K562 (cell line): ENCODE results near the gene ALOXE3. TPM values are rescaled to one million over a fixed set of nuclear protein-coding genes. Genes with fewer than 3 reads are reported as not detected.

Source experiments
- ARID1B ChIP-seq: fragments of 450-650 bp; IDR thresholded peaks from 2 replicates; pipeline ENCODE4 v1.6.1; 2016; ENCODE audit warnings: antibody characterized with exemption, mild to moderate bottlenecking, inconsistent platforms
- CBFB ChIP-seq: sonication (generic); formaldehyde crosslinking; IDR thresholded peaks from 2 replicates; pipeline ENCODE4 v1.4.0; 2020; ENCODE audit warnings: mild to moderate bottlenecking, missing genetic modification reagents
- CBX5 ChIP-seq: IDR thresholded peaks from 2 replicates; pipeline ENCODE4 v1.6.1; 2014; ENCODE audit warnings: low read depth, borderline replicate concordance
- EGR1 ChIP-seq: fragments of 450-650 bp; conservative IDR thresholded peaks from 2 replicates; pipeline ENCODE4 v1.6.1; 2017; ENCODE audit warnings: mild to moderate bottlenecking
- FUS ChIP-seq: fragments of 200-400 bp; formaldehyde crosslinking; optimal IDR thresholded peaks from 2 replicates; pipeline ENCODE3; 2017; ENCODE audit warnings: low read depth, low read length
- JUND ChIP-seq, 2 experiments: IDR thresholded peaks; 2 replicates in 1 of 2; 3 replicates in 1 of 2; pipeline ENCODE4 v1.6.1; 2011; ENCODE audit warnings: borderline replicate concordance in 2 of 2, low read depth in 2 of 2, low read length in 2 of 2, improper control_type of control experiment in 1 of 2, missing biosample characterization in 1 of 2, missing genetic modification characterization in 1 of 2, missing genetic modification reagents in 1 of 2
- KAT8 ChIP-seq: fragments of 450-650 bp; IDR thresholded peaks from 2 replicates; pipeline ENCODE4 v1.6.1; 2016; ENCODE audit warnings: low read depth, mild to moderate bottlenecking
- MTA2 ChIP-seq: fragments of 450-650 bp; IDR thresholded peaks from 2 replicates; pipeline ENCODE4 v1.6.1; 2016; ENCODE audit warnings: low read depth
- NR2C2 ChIP-seq, 2 experiments: fragments of 200-800 bp in 1 of 2; sonication (Bioruptor generic) in 1 of 2; sonication (generic) in 1 of 2; formaldehyde crosslinking in 1 of 2; IDR thresholded peaks; 2 replicates each; pipeline versions ENCODE4 v1.6.1 to v1.8.0; 2016 to 2022; ENCODE audit warnings: mild to moderate bottlenecking in 1 of 2, missing compliant biosample characterization in 1 of 2, missing genetic modification characterization in 1 of 2, missing genetic modification reagents in 1 of 2
- NR4A1 ChIP-seq, 2 experiments: fragments of 250-450 bp in 1 of 2; fragments of 450-650 bp in 1 of 2; sonication (Bioruptor Pico) in 1 of 2; IDR thresholded peaks; 2 replicates each; pipeline versions ENCODE4 v1.4.0 to v1.6.1; 2016 to 2020; ENCODE audit warnings: mild to moderate bottlenecking in 2 of 2, missing compliant biosample characterization in 1 of 2, missing genetic modification characterization in 1 of 2, moderate library complexity in 1 of 2
- PATZ1 ChIP-seq: fragments of 250-450 bp; sonication (Bioruptor Pico); IDR thresholded peaks from 2 replicates; pipeline ENCODE4 v1.5.0; 2020; ENCODE audit warnings: mild to moderate bottlenecking, borderline replicate concordance
- PHF20 ChIP-seq: fragments of 450-650 bp; IDR thresholded peaks from 2 replicates; pipeline ENCODE4 v1.6.1; 2018; ENCODE audit not compliant: partially characterized antibody
- PHTF2 ChIP-seq: fragments of 250-450 bp; sonication (Bioruptor Pico); IDR thresholded peaks from 2 replicates; pipeline ENCODE4 v1.5.0; 2021; ENCODE audit warnings: mild to moderate bottlenecking
- POLR2A ChIP-seq: fragments of 450-650 bp; conservative IDR thresholded peaks from 2 replicates; pipeline ENCODE4 v1.6.1; 2016
- POLR2AphosphoS5 ChIP-seq: IDR thresholded peaks from 2 replicates; pipeline ENCODE4 v1.6.1; 2011; ENCODE audit warnings: mild to moderate bottlenecking, low read depth, low read length, moderate library complexity; ENCODE audit not compliant: control insufficient read depth, insufficient read depth
- POLR2G ChIP-seq: fragments of 200-400 bp; formaldehyde crosslinking; IDR thresholded peaks from 2 replicates; pipeline ENCODE4 v1.6.1; 2017; ENCODE audit warnings: low read depth, mild to moderate bottlenecking, antibody characterized with exemption, low read length, moderate library complexity
- PPARD ChIP-seq: fragments of 250-450 bp; sonication (Bioruptor Pico); IDR thresholded peaks from 2 replicates; pipeline ENCODE4 v1.8.0; 2022; ENCODE audit warnings: inconsistent platforms, mild to moderate bottlenecking, moderate library complexity
- RBM15 ChIP-seq: fragments of 200-400 bp; formaldehyde crosslinking; IDR thresholded peaks from 2 replicates; pipeline ENCODE4 v1.6.1; 2018; ENCODE audit warnings: mild to moderate bottlenecking, low read length, moderate library complexity; ENCODE audit not compliant: insufficient read depth
- SMARCA4 ChIP-seq: fragments of 450-650 bp; IDR thresholded peaks from 2 replicates; pipeline ENCODE4 v1.6.1; 2016
- SMARCB1 ChIP-seq: IDR thresholded peaks from 2 replicates; pipeline ENCODE4 v1.6.1; 2011; ENCODE audit warnings: improper control_type of control experiment, low read depth; ENCODE audit not compliant: insufficient read length
- SREBF2 ChIP-seq: sonication (generic); formaldehyde crosslinking; IDR thresholded peaks from 2 replicates; pipeline ENCODE4 v1.4.0; 2020; ENCODE audit warnings: mild to moderate bottlenecking, missing genetic modification reagents
- TAF7 ChIP-seq: fragments of 450-650 bp; IDR thresholded peaks from 2 replicates; pipeline ENCODE4 v1.6.1; 2016; ENCODE audit warnings: missing genetic modification characterization, missing compliant biosample characterization
- ZFPM2 ChIP-seq: fragments of 250-450 bp; sonication (Bioruptor Pico); IDR thresholded peaks from 2 replicates; pipeline ENCODE4 v1.5.1; 2022; ENCODE audit warnings: mild to moderate bottlenecking
- ZNF239 ChIP-seq: fragments of 250-450 bp; sonication (Bioruptor Pico); IDR thresholded peaks from 2 replicates; pipeline ENCODE4 v1.4.0; 2020; ENCODE audit warnings: mild to moderate bottlenecking
- ZNF311 ChIP-seq: fragments of 250-450 bp; sonication (Bioruptor Pico); IDR thresholded peaks from 2 replicates; pipeline ENCODE4 v1.4.0; 2020; ENCODE audit warnings: mild to moderate bottlenecking, moderate library complexity
- polyA plus RNA-seq, 8 experiments: library from polyadenylated mRNA; depleted of rRNA in 4 of 8; stranded (reverse) in 5 of 8; unstranded in 3 of 8; fragments of >200 nt; fragmentation: Nextera tagmentation in 2 of 8; fragmentation: Illumina TruSeq in 1 of 8; extraction: Ambion mirVana in 2 of 8; extraction: Trizol in 1 of 8; gene quantifications; 2 replicates each; pipeline versions ENCODE4 v1.2.1 to v1.2.3, GENCODE V29; 2011 to 2014; ENCODE audit warnings: inconsistent platforms in 1 of 8, missing spikeins in 1 of 8
- total RNA-seq, 7 experiments: library from RNA; depleted of rRNA in 6 of 7; stranded (reverse); fragments of >200 nt in 6 of 7; fragmentation: Illumina TruSeq in 2 of 7; extraction: Trizol in 2 of 7; gene quantifications; 2 replicates each; pipeline versions ENCODE4 v1.2.1 to v1.2.3, GENCODE V29; 2011 to 2021; ENCODE audit warnings: low replicate concordance in 1 of 7
- TF ChIP-seq, protein P1 (sequence below), 2 experiments: IDR thresholded peaks; 2 replicates each; pipeline ENCODE4 v1.6.1; 2012; ENCODE audit warnings: improper control_type of control experiment in 2 of 2, low read depth in 2 of 2, low read length in 2 of 2, borderline replicate concordance in 1 of 2

The ALOXE3 gene
- total and polyA plus RNA-seq, 9 of the 15 experiments (the other 6 are each of a cell fraction or from before 2014, with no cell fraction given): 0.04 TPM; not detected in 8

DNA sequence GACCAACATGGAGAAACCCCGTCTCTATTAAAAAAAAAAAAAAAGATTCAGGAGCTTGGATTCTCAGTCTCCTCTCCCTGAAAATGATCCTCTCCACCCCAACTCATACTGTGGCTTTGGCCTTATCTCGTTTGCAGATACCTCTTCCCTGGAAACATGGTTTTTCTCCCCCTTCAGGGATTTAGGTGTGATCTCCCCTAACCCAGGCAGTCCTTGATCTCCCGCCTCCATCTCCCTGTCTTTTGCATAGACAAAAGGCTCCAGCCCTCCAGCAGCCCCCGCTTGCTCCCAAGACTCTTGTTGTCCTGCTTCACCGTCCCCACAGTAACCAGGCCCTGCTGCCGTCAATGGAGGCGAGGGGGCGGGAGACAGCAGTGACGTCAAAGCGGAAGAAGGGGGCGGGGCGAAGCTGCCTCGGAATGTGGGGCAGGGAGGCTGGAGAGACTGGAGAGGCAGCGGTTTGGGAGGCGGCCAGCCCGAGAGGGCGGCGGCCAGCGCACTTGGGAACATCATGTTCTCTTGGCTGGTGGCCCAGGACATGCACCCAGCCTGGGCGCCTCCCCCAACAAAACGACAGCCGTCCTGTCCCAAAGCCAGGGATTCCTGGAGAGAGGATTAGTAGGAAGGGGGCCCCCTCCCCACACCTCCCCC, 35.8 kb upstream of the ALOXE3 start (continued):
- peak; percentile 62 for TF ChIP-seq JUND (IDR thresholded peaks at IDR 0.05; ENCODE audit: borderline replicate concordance, low read depth, low read length)
- peak; percentile 67; the same call in 1 of the 3 replicates for TF ChIP-seq JUND (tag; IDR thresholded peaks at IDR 0.05; ENCODE audit: borderline replicate concordance, low read depth, low read length)
- peak; percentile 62 for TF ChIP-seq POLR2G
- TF ChIP-seq CBFB (CRISPR knock-in tag): no peak
- peak; percentile 36; the same call in 1 of the 2 replicates for TF ChIP-seq POLR2AphosphoS5
- no peak for TF ChIP-seq ZFPM2
- no peak for TF ChIP-seq PHF20
- TF ChIP-seq PATZ1 (CRISPR knock-in tag): no peak
- no peak for TF ChIP-seq ZNF239
- no peak for TF ChIP-seq PHTF2
- TF ChIP-seq EGR1: peak; percentile 88
- no peak for TF ChIP-seq PPARD (CRISPR knock-in tag)
- TF ChIP-seq MTA2: no peak
- no peak for TF ChIP-seq KAT8
- TF ChIP-seq SMARCA4: no peak
- TF ChIP-seq RBM15: no peak
- TF ChIP-seq ARID1B: peak; percentile 46; the same call in 1 of the 2 replicates
- no peak for TF ChIP-seq SREBF2 (CRISPR knock-in tag)
- TF ChIP-seq TAF7: no peak
- TF ChIP-seq NR4A1 (CRISPR knock-in tag; IDR thresholded peaks at IDR 0.05): no peak
- no peak for TF ChIP-seq NR4A1 (tag; IDR thresholded peaks at IDR 0.05)
- no peak for TF ChIP-seq NR2C2 (CRISPR knock-in tag; IDR thresholded peaks at IDR 0.05)
- TF ChIP-seq NR2C2 (tag; IDR thresholded peaks at IDR 0.05): peak; percentile 40; the same call in 1 of the 2 replicates
- peak; percentile 43; the same call in 1 of the 2 replicates for TF ChIP-seq POLR2A
- no peak for TF ChIP-seq FUS
- no peak for TF ChIP-seq SMARCB1
- TF ChIP-seq ZNF311 (CRISPR knock-in tag): no peak
- TF ChIP-seq, protein P1, sequence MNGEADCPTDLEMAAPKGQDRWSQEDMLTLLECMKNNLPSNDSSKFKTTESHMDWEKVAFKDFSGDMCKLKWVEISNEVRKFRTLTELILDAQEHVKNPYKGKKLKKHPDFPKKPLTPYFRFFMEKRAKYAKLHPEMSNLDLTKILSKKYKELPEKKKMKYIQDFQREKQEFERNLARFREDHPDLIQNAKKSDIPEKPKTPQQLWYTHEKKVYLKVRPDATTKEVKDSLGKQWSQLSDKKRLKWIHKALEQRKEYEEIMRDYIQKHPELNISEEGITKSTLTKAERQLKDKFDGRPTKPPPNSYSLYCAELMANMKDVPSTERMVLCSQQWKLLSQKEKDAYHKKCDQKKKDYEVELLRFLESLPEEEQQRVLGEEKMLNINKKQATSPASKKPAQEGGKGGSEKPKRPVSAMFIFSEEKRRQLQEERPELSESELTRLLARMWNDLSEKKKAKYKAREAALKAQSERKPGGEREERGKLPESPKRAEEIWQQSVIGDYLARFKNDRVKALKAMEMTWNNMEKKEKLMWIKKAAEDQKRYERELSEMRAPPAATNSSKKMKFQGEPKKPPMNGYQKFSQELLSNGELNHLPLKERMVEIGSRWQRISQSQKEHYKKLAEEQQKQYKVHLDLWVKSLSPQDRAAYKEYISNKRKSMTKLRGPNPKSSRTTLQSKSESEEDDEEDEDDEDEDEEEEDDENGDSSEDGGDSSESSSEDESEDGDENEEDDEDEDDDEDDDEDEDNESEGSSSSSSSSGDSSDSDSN (IDR thresholded peaks at IDR 0.05; ENCODE audit: borderline replicate concordance in 1 of 2, low read depth in 2 of 2, low read length in 2 of 2): 0 out of 4 replicates have a peak, but pooled peaks of 1 of the 2 experiments have one; percentile 57
- no peak for TF ChIP-seq CBX5
